H9 (cell line): ENCODE results near the gene PAX3. TPM values are rescaled to one million over a fixed set of nuclear protein-coding genes. Genes with fewer than 3 reads are reported as not detected.

Source experiments
- DNase-seq: peaks from one replicate; pipeline ENCODE4 v3.0.0-alpha.2; 2017
- H2AFZ ChIP-seq: one replicate; pipeline ENCODE4 v1.6.1; 2013; ENCODE audit warnings: mild to moderate bottlenecking, low read length, control low read depth, moderate library complexity
- H2AK5ac ChIP-seq: 2 replicates; pipeline ENCODE4 v1.6.1; 2013; ENCODE audit warnings: low read length, control low read depth, mixed read lengths; ENCODE audit not compliant: insufficient read length
- H2BK120ac ChIP-seq: one replicate; pipeline ENCODE4 v1.6.1; 2013; ENCODE audit warnings: low read depth, mild to moderate bottlenecking, low read length, control low read depth, inconsistent platforms; ENCODE audit not compliant: poor library complexity, severe bottlenecking
- H2BK12ac ChIP-seq: 2 replicates; pipeline ENCODE4 v1.6.1; 2013; ENCODE audit warnings: low read length, control low read depth, mixed read lengths, low read depth; ENCODE audit not compliant: insufficient read length
- H2BK15ac ChIP-seq: 2 replicates; pipeline ENCODE4 v1.6.1; 2013; ENCODE audit warnings: low read depth, low read length, control low read depth
- H2BK20ac ChIP-seq: one replicate; pipeline ENCODE4 v1.6.1; 2013; ENCODE audit warnings: low read depth, mild to moderate bottlenecking, low read length, control low read depth, inconsistent platforms; ENCODE audit not compliant: poor library complexity, severe bottlenecking
- H2BK5ac ChIP-seq: 2 replicates; pipeline ENCODE4 v1.6.1; 2013; ENCODE audit warnings: low read length, control low read depth, mixed read lengths; ENCODE audit not compliant: insufficient read length
- H3K14ac ChIP-seq: 2 replicates; pipeline ENCODE4 v1.6.1; 2013; ENCODE audit warnings: low read length, control low read depth; ENCODE audit not compliant: insufficient read depth
- H3K18ac ChIP-seq: 2 replicates; pipeline ENCODE4 v1.6.1; 2013; ENCODE audit warnings: low read depth, mild to moderate bottlenecking, mixed read lengths, low read length, control low read depth; ENCODE audit not compliant: insufficient read length
- H3K23ac ChIP-seq: 2 replicates; pipeline ENCODE4 v1.6.1; 2013; ENCODE audit warnings: low read length, control low read depth, mixed read lengths, low read depth; ENCODE audit not compliant: insufficient read length
- H3K23me2 ChIP-seq: 2 replicates; pipeline ENCODE4 v1.6.1; 2013; ENCODE audit warnings: low read depth, mild to moderate bottlenecking, mixed read lengths, low read length, control low read depth; ENCODE audit not compliant: insufficient read length, poor library complexity, severe bottlenecking
- H3K27ac ChIP-seq: 2 replicates; pipeline ENCODE4 v1.5.1; 2013; ENCODE audit warnings: low read length, control low read depth, mixed read lengths, low read depth; ENCODE audit not compliant: insufficient read length
- H3K27me3 ChIP-seq: 2 replicates; pipeline ENCODE4 v1.6.1; 2013; ENCODE audit warnings: low read length, control low read depth, inconsistent platforms; ENCODE audit not compliant: insufficient read depth
- H3K4ac ChIP-seq: 2 replicates; pipeline ENCODE4 v1.6.1; 2013; ENCODE audit warnings: low read depth, mild to moderate bottlenecking, control low read depth, inconsistent platforms, low read length, moderate library complexity
- H3K4me1 ChIP-seq: 2 replicates; pipeline ENCODE4 v1.6.1; 2013; ENCODE audit warnings: low read length, control low read depth, inconsistent platforms; ENCODE audit not compliant: insufficient read depth
- H3K4me2 ChIP-seq: 2 replicates; pipeline ENCODE4 v1.6.1; 2013; ENCODE audit warnings: low read length, control low read depth, mixed read lengths; ENCODE audit not compliant: insufficient read length, insufficient read depth
- H3K56ac ChIP-seq: 2 replicates; pipeline ENCODE4 v1.6.1; 2013; ENCODE audit warnings: low read depth, mild to moderate bottlenecking, mixed read lengths, low read length, control low read depth; ENCODE audit not compliant: insufficient read length
- H3K79me1 ChIP-seq: 2 replicates; pipeline ENCODE4 v1.6.1; 2013; ENCODE audit warnings: low read depth, mild to moderate bottlenecking, moderate library complexity, low read length, control low read depth, inconsistent platforms; ENCODE audit not compliant: insufficient read depth, poor library complexity, severe bottlenecking
- H3K79me2 ChIP-seq: 2 replicates; pipeline ENCODE4 v1.6.1; 2013; ENCODE audit warnings: low read length, control low read depth, inconsistent platforms; ENCODE audit not compliant: insufficient read depth
- H3K9ac ChIP-seq: 2 replicates; pipeline ENCODE4 v1.6.1; 2013; ENCODE audit warnings: low read length, control low read depth, mixed read lengths; ENCODE audit not compliant: insufficient read length; ENCODE audit errors: extremely low read depth
- H3K9me3 ChIP-seq: one replicate; pipeline ENCODE4 v1.6.1; 2013; ENCODE audit warnings: low read depth, low read length, inconsistent platforms; ENCODE audit not compliant: control insufficient read depth
- H3T11ph ChIP-seq: one replicate; pipeline ENCODE4 v1.6.1; 2013; ENCODE audit warnings: mild to moderate bottlenecking, low read length, control low read depth, inconsistent platforms
- H4K20me1 ChIP-seq: one replicate; pipeline ENCODE4 v1.6.1; 2013; ENCODE audit not compliant: control insufficient read depth, insufficient read length, insufficient read depth
- H4K5ac ChIP-seq: 2 replicates; pipeline ENCODE4 v1.6.1; 2013; ENCODE audit warnings: low read depth, mild to moderate bottlenecking, mixed read lengths, low read length, control low read depth; ENCODE audit not compliant: insufficient read length
- H4K8ac ChIP-seq: replicated peaks from 2 replicates; pipeline ENCODE4 v1.6.1; 2013; ENCODE audit warnings: low read length, control low read depth, mixed read lengths, low read depth; ENCODE audit not compliant: insufficient read length
- H4K91ac ChIP-seq: 2 replicates; pipeline ENCODE4 v1.6.1; 2013; ENCODE audit warnings: low read depth, mild to moderate bottlenecking, moderate library complexity, mixed read lengths, low read length, control low read depth; ENCODE audit not compliant: insufficient read length
- H3K27ac Mint-ChIP-seq, 3 experiments: 2 replicates in 2 of 3; 3 replicates in 1 of 3; pipeline ENCODE4 v1.8.0; 2020 to 2021; ENCODE audit warnings: mixed read lengths in 3 of 3, mild to moderate bottlenecking in 1 of 3, moderate library complexity in 1 of 3
- H3K27me3 Mint-ChIP-seq: 2 replicates; pipeline ENCODE4 v1.8.0; 2021; ENCODE audit warnings: low read depth, mild to moderate bottlenecking, moderate library complexity, mixed read lengths
- H3K36me3 Mint-ChIP-seq, 3 experiments: 2 replicates in 2 of 3; 3 replicates in 1 of 3; pipeline ENCODE4 v1.8.0; 2020 to 2021; ENCODE audit warnings: low read depth in 3 of 3, mixed read lengths in 3 of 3; ENCODE audit not compliant: insufficient read depth in 1 of 3
- H3K4me1 Mint-ChIP-seq, 2 experiments: 2 replicates each; pipeline ENCODE4 v1.8.0; 2020; ENCODE audit warnings: mixed read lengths in 2 of 2
- H3K4me3 Mint-ChIP-seq, 2 experiments: 2 replicates in 1 of 2; 3 replicates in 1 of 2; pipeline ENCODE4 v1.8.0; 2020 to 2021; ENCODE audit warnings: mild to moderate bottlenecking in 2 of 2, mixed read lengths in 2 of 2, moderate library complexity in 1 of 2
- H3K9me3 Mint-ChIP-seq, 2 experiments: 2 replicates in 1 of 2; 3 replicates in 1 of 2; pipeline ENCODE4 v1.8.0; 2020; ENCODE audit warnings: mild to moderate bottlenecking in 2 of 2, mixed read lengths in 2 of 2, moderate library complexity in 1 of 2
- CTCF ChIP-seq: fragments of 200-600 bp; sonication (generic); conservative IDR thresholded peaks from 3 replicates; pipeline ENCODE4 v1.8.0; 2021; ENCODE audit warnings: antibody characterized with exemption, mild to moderate bottlenecking
- total RNA-seq: library from RNA; stranded (reverse); gene quantifications from 2 replicates; pipeline ENCODE4 v1.2.1, GENCODE V29; 2021

Gene PAX3
- total RNA-seq, 1 experiment from 2014 or later, result not detected

GRCh38 chr2:222255090-222255489 is 43.7 kb downstream of the PAX3 start:
- H3K9me3 ChIP-seq, result no peaks in the 10 kb centered on the region
- H3K9ac ChIP-seq, result no peak overlapping the region
- no peak overlapping the region for H3K27ac Mint-ChIP-seq
- H2BK15ac ChIP-seq, result no peak overlapping the region
- no peak overlapping the region for H3K27ac ChIP-seq
- no peak overlapping the region for H3K56ac ChIP-seq
- no peaks in the 10 kb centered on the region for H3K79me1 ChIP-seq
- no peak overlapping the region for H4K5ac ChIP-seq
- no peaks in the 10 kb centered on the region for H3K36me3 Mint-ChIP-seq
- no peak for DNase-seq
- no peak overlapping the region for H2BK12ac ChIP-seq
- H3K4me1 Mint-ChIP-seq, result peaks cover 28 to 35% of the 10 kb centered on the region in 2 experiments
- no peak overlapping the region; a peak in 1 of 5 replicates for H3K4me3 Mint-ChIP-seq
- no peak overlapping the region for H4K91ac ChIP-seq
- H3K4ac ChIP-seq, result no peak overlapping the region
- no peak overlapping the region for H3K18ac ChIP-seq
- H3K79me2 ChIP-seq, result no peaks in the 10 kb centered on the region
- no peak overlapping the region for H3K4me2 ChIP-seq
- no peak overlapping the region for H2AK5ac ChIP-seq
- H2BK5ac ChIP-seq, result no peak overlapping the region
- no peak overlapping the region for H3T11ph ChIP-seq
- H3K27me3 ChIP-seq, result no peaks in the 10 kb centered on the region
- H3K23me2 ChIP-seq, result no peaks in the 10 kb centered on the region
- H3K27me3 Mint-ChIP-seq, result peaks cover 38% of the 10 kb centered on the region
- H3K23ac ChIP-seq, result no peak overlapping the region
- no peak overlapping the region for H2BK120ac ChIP-seq
- no peaks in the 10 kb centered on the region; the same call in 1 of the 2 replicates for H3K4me1 ChIP-seq
- H3K9me3 Mint-ChIP-seq, result peaks cover 0 to 2% of the 10 kb centered on the region in 2 experiments; a peak in 1 of 5 replicates
- no peak overlapping the region for H3K14ac ChIP-seq
- no peak for TF ChIP-seq CTCF
- no peaks in the 10 kb centered on the region for H4K20me1 ChIP-seq
- no peak overlapping the region for H2AFZ ChIP-seq
- no peak overlapping the region for H4K8ac ChIP-seq
- H2BK20ac ChIP-seq, result no peak overlapping the region
